SKM-1 treated with dmso at 0.1 percent for 144 hours (cell line): Measurements from ENCODE around the gene BCS1L.

ENCODE experiments used
- DNase-seq: peaks from one replicate; lab custom pipeline; 2025; ENCODE audit not compliant: unreplicated experiment; lab: John Stamatoyannopoulos, UW

The BCS1L gene, protein sequence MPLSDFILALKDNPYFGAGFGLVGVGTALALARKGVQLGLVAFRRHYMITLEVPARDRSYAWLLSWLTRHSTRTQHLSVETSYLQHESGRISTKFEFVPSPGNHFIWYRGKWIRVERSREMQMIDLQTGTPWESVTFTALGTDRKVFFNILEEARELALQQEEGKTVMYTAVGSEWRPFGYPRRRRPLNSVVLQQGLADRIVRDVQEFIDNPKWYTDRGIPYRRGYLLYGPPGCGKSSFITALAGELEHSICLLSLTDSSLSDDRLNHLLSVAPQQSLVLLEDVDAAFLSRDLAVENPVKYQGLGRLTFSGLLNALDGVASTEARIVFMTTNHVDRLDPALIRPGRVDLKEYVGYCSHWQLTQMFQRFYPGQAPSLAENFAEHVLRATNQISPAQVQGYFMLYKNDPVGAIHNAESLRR

DNA sequence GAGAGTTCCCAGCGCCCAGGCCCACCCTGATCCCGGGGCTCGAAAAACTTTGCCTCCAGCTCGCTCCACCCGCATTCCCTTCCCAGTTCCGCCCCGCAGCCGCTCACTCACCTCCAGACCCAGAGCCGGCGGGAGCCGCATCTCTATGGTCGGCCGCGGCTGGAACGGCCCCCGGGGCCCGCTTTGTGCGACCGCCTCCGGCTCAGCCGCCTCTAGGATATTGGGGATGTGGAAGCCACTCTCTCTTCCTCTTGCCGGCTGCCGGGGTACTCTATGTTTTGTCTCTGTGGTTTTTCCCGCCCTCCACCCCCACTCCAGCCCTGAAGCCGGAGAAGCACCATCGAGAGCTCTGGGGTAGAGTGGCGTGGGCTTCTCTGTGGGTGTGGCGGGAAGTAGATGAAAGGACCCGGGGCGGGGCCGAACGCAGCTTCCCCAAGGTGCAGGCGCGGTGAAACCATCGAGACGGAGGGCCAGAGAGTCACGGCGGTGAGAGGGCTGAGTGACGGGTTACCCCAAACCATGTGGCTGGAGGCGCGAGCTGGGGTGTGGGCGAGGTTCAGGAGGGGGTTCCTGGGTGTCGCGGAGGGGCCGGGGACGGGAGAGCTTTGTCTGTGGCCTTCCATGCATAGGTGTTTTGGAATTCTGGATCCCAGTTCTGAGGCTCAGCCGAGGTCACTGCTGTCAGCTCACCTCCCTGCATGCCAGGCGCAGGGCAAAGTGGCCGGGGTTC is at the start of gene BCS1L, which contains the start of gene ZNF142:
Gene BCS1L, plus strand, starts transcription at position 426 of the 730 bp plus-strand sequence. CDS start 1,305 bp downstream, outside the sequence.
Gene ZNF142, minus strand, starts transcription at position 366 of the 730 bp plus-strand sequence. CDS start 3,194 bp downstream, outside the sequence.
- peak; percentile 88 for DNase-seq

DNA sequence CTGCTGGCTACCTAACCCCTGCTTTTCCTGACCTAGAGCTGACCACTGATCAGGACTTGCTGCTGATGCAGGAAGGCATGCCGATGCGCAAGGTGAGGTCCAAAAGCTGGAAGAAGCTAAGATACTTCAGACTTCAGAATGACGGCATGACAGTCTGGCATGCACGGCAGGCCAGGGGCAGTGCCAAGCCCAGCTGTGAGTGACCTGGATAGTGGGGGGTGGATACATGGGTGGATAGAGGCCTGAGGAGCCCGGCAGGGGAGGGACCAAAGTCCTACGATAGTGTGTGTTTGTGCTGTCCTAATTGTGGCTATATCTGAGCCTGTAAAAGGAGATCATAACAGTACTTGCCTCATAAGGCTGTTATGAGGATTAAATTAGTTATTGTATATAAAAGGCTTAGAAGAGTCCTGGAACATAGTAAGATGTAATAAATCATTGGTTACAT is 43.6 kb upstream of the BCS1L start:
- no peak for DNase-seq

DNA sequence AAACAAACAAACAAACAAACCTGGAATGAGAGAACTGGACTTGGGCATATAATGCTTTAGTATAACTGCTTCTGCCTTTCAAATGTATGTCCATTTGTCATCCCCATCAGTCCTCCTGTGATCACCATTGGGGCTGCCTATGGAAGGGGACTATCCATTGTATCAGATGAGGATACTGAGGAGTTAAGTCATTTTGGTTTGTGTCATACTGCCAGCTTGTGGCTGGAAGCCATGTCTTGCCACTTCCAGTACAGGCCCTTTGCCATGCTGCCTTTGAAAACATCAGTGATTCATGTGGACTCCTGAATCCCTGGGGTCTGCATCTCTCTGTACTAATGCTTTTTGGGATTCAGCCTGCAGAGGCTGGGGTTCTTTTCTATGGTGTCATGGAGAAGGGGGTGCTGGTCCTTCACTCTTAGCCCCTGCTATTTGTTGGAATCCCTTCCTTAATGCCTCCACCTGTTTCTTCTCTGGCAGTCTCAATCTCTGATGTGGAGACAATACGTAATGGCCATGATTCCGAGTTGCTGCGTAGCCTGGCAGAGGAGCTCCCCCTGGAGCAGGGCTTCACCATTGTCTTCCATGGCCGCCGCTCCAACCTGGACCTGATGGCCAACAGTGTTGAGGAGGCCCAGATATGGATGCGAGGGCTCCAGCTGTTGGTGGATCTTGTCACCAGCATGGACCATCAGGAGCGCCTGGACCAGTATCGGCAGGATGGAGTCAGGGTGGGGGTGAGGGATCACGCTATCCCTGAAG is 41.2 kb upstream of the BCS1L start:
- no peak for DNase-seq

DNA sequence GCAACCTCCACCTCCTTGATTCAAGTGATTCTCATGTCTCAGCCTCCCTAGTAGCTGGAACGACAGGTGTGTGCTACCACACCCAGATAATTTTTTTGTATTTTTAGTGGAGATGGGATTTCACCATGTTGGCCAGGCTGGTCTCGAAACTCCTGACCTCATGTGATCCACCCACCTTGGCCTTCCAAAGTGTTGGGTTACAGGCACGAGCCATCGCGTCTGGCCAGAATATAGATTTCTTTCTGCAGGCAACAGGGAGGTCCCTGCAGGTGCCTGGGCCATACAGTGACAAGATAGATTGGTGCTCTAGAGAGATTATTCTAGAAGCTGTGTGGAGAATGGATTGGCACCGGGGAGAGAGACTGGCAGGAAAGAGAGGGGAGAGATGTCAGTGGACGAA is 38.5 kb upstream of the BCS1L start:
- no peak for DNase-seq

DNA sequence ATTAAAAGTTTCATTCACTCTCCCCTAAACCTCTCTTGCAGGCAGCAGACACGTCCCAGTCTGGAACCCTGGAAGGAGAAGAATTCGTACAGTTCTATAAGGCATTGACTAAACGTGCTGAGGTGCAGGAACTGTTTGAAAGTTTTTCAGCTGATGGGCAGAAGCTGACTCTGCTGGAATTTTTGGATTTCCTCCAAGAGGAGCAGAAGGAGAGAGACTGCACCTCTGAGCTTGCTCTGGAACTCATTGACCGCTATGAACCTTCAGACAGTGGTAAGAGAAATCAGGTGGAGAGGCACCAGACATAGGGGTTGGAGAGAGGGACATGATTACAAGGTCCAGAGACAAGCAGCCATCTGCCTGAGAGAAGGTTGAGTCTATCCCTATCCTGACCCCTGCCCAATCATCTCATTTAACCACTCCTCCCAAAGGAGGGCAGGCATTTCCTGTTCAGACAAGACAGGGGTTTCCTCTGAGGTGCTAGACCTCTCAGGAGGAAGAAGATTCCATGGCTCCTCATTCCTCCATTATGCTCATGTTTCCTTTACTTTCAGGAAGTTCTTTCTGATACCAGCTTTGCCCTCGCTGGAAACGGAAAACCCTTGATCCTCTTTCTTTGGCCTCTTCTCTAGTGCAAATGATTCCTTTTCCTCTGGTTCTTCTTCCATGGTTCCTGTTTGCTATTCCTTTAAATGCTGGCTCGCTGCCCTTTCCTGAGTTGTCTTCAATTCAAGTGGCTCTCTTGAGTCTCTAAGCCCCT is 36.7 kb upstream of the BCS1L start:
- no peak for DNase-seq

DNA sequence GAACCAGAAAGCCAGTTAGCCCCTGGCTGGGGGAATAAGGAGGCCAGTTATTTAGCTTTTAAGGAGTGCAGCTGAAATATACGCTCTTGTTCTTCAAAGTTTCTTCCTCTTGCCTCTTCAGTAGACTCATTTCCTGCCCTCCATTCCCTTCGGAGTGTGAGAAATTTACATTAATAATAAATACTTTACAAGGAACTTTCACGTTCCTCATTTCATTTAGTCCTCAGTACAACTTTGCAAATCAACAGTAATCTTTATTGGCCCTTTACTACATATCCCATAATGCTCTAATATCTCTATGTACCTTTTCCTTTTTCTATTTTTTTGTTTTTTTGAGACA is 36.1 kb upstream of the BCS1L start:
- DNase-seq: no peak

DNA sequence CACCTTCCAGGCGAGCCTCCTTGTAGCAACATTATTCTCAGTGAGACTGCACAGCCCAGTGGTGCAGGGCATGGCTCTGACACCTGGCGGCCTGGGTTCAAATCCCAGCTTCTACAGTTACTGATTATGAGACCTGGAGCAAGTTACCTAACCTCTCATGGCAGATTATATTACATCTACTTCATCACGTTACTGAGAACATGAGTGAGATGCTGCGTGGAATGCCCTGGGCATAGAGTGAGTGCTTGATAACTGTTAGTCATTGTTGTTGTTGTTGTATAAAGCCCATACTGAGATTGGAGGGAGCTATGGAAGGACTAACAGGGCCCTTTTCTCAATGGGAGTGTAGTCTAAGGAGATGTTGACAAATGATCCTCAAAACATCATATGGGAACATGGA is 33.1 kb upstream of the BCS1L start:
- no peak for DNase-seq

DNA sequence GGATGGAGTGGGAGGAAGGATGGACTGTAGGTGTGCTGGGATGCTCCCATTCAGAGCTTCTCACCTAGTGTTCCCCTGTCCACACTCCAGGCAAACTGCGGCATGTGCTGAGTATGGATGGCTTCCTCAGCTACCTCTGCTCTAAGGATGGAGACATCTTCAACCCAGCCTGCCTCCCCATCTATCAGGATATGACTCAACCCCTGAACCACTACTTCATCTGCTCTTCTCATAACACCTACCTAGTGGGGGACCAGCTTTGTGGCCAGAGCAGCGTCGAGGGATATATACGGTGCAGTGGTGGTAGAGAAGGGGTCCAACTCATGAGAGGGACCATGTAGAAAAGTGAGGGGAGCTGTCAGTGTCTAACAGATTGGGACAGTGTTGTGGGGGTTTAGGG is 31.5 kb upstream of the BCS1L start:
- DNase-seq: no peak

DNA sequence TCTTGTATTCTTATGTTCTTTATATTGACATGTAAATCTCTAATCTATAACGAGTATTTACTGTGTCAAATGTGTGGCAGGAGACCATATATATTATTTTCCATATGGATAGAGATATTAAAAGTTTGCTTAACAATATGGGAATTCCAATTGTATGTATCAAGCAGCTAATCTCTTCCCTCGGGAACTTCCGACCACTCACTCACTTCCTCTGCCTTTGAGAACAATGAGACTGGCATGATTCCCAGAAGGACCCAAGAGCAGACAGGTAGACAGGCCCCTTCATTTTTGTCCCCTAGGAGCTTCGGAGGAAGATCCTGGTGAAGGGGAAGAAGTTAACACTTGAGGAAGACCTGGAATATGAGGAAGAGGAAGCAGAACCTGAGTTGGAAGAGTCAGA is 27.6 kb upstream of the BCS1L start:
- no peak for DNase-seq

DNA sequence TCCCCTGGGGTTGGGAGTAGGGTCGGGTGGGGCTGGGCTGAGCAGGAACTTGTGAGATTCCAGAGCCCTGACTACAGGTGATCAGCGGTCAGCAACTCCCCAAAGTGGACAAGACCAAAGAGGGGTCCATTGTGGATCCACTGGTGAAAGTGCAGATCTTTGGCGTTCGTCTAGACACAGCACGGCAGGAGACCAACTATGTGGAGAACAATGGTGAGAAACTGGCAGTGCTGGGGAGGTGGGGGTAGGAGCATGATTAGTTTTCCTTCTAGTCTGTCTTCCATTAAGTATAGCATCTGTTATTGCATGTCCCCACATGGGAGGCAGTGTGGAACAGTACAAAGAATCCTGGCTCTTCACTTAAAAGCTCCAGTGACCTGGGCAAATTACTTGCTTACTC is 23.8 kb upstream of the BCS1L start:
- no peak for DNase-seq

DNA sequence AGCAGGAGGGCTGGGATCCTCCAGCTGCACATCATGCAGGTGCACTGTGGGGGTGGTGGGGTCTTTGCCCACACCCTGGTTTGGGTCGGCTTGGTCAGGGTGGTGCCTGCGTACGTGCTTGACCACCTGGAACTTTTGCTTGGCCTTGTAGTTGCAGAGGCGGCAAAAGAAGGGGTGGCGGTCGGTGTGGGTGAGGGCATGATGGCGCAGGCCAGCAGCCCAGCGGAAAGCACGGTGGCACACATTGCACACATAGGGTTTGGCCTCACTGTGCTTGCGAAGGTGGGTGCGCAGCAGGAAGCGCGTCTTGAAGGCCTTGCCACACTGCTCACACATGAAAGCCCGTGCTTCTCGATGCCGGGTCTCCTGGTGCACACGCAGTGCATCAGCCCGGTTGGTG is 21.1 kb upstream of the BCS1L start:
- no peak for DNase-seq

DNA sequence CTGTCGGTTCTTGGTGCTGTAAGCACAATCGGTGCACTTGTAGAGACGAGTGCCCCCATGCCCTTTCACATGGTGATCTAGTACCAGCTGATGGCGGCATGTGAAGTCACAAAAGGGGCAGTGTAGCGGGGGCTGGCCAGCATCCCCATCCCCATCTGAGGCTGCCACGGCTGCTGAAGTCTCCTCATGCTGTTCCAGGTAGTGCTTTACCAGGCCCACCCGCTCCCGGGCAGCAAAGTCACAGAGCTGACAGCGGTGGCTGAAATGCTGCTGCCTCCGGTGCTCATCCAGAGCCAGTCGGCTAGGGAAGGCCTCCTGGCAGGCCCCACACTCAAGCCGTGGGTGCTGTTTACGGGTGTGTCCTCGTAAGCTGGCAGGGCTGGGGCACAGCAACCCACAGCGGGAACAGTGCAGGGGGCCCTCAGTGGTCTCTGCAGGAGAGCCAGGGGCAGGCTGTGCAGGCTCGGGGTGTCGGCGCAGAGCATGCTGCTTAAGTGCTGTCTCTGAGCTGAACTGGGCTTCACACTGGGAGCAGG is 17.3 kb upstream of the BCS1L start:
- DNase-seq: no peak

DNA sequence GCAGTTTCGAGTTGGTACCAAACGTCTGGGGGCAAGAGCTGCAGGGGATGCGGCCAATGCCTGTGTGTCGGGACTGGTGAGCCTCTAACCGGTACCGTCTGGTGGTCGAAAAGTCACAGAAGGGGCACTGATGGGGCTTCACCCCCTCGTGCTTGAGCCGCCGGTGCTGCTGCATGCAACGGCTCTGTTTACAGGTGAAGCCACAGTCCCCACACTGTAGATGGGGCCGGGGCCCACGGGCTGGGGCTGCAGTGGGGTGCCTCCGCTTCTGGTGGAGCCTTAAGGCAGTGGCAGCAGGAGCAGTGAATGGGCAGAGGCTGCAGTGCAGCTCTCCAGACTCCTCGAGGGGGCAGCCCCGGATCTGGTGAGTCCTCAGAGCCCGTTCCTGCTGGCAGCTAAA is 16.7 kb upstream of the BCS1L start:
- DNase-seq: no peak

DNA sequence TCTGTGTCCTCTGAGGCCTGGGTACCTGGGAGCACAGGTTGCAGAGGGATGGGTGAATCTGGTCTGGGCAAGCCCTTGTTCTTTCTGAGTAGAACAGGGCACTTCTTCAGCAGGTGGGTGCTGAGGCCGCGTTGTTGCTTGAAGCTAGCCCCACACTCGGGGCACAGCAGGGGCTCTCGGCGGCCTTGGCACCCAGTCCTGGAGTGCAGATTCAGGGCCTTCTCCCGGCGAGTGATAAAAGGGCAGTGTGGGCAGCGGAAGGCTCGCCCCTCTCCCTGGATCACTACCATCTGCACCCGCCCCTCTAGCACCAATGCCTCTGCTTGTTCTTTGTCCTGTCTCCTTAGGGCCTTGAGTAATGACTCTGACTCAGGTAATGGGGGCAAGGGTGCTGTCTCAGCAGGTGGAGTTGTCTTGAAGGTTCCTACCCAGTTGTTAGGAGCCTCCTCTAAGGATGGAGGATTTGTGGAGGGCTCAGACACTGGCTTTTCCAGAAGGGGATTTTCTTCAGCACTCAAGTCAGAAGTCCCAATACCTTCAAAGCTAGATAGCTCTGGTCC is 15.7 kb upstream of the BCS1L start:
- DNase-seq: no peak

DNA sequence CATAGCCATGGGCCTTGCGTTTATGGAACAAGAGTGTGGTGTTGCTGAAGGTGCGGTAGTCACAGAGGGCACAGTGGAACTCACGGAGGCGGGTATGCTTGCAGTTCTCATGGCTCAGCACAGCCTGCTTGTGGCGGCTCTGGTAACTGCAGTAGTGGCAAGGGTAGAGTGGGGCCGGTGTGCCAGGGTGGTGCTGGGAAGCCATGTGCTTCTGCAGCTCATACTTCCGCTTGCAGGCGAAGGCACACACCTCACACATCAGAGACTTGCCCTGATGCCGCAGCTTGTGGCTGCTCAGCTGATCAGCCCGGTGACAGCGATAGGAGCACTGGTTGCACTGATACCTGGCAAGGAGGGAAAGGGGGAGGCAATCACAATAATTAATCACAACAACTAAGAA is 14.8 kb upstream of the BCS1L start:
- DNase-seq: no peak

DNA sequence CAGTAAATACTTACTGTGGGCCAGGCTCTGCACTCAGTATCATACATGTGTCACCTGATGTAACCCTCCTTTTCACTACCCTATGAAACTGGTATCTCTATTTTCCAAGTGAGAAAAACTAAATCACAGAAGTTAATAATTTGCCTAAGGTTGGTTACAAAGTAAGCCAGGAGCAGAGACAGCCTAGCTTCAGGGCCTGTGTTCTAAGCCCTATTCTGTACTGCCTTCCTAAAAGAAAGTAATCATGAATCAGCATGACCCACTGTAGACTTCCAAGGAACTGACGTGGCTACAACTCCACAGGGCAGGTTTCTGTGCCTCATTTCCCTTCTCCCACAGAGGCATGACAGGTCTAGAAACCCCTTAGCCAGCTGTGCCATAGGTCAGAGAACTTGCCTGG is 14.4 kb upstream of the BCS1L start:
- no peak for DNase-seq

DNA sequence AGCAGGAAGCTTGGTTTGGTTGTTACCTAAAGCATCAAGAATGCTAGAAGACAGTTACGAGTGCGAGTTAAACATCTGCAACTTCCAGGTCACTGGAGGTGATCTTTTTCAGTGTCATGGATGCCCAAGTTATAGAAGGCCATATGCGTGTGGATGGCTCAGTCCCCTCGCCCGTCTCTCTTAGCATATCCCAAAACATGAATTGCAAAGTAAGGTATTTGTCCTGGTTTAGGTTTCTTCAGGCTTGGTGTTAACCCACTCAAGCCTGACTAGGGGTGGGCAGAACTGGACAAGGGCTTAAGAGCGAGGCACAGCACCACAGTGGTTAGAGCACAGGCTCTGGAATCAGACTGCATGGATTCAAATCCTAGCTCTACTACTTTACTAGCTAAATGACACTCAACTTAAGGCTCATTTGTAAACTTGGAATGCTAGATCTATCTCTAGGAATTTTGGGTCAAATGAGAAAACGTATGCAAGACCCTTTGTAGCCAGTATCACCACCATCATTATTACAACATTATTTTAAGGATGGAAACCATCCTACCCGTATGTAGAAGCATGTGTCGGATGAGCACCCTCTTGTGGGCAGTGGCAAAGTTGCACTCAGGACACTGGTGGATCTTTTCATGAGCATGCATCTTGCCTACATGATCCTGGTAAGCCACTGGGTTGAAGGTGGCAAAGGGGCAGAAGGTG is 11.2 kb upstream of the BCS1L start:
- DNase-seq: peak; percentile 39

DNA sequence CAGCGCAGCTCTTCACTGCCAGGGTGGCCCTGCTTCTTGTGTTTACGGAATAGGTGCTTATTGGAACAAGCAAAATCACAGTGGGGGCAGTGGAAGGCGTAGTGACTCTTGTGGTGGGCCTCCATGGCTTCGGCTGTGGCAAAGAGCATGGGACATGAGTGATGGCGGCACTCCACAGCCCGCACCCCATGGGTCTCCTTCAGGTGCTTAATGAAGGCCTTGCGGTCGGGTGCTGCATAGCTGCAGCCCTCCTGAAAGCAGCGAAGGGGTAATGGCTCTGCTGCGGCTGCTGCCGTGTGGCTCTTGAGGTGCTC is 10.7 kb upstream of the BCS1L start:
- no peak for DNase-seq

DNA sequence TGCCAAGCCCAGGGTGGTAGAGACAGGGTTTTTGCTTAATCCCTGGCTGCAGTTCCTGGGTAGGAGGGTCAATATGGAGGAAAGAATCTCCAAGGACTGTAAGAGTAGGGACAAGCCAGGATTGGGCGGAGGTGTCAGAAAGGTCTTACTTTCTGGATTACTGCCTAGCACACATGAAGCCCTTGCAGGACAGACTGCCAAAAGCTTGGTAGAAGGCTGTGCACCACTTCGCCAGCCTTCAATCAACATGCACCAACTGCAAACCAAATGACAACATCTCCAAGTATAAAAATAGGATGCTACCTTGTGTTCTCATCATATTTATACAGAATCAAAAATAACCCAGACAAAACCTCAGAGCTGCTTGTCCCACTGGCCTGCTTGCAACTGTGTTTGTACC is 3.7 kb upstream of the BCS1L start:
- no peak for DNase-seq

DNA sequence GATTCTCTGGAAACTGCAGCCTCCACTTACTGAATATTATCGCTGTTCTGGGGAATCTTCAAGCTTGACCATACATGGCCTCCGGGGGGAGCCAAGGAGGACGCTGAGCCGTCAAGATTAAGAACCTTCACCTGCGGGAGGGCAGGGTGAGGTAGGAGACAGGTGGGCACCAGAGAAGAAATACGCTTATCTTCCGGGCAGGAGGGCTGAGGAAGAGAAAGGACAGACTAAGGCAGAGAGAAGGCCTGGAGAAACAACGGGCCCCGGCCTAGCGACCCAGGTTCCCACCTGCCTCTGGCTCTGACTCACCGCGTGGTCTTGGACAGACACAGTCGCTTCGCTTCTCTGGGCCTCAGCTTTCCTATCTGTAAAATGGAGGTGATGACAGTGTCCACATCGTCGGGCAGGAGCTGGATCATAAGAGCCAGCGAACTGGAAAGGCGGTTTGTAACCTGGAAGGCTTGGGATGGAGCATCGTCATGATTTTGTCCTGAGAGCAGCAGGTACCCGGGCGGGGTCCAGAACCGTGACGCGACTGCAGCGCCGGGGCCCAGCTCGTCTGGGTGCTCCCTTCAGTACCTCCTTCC is 719 bp upstream of the BCS1L start:
- peak; percentile 53 for DNase-seq
